ENCODE measurements around the gene DTNA. TPM values are rescaled to one million over a fixed set of nuclear protein-coding genes. Genes with fewer than 3 reads are reported as not detected.

The DTNA gene
- total RNA-seq, 1 donor from 2014 or later = 18.4 TPM

- DNase-seq (ENCODE audit: extremely low spot score in 2 of 2) = no peak
- H3K4me3 ChIP-seq = no peak overlapping the region
- TF ChIP-seq POLR2A (IDR thresholded peaks at IDR 0.05) (no peak), CTCF (IDR thresholded peaks at IDR 0.05) (no peak), POLR2AphosphoS5 (IDR thresholded peaks at IDR 0.05; ENCODE audit: insufficient read depth in 1 of 2, low read depth in 1 of 2) (no peak)
- no peaks in the 10 kb centered on the region for H3K9me3 ChIP-seq
- intact Hi-C loops (cut with DNase I) = no loop called here
- H3K36me3 ChIP-seq = no peaks in the 10 kb centered on the region
- no peaks in the 10 kb centered on the region for H3K4me1 ChIP-seq
- H3K27me3 ChIP-seq = no peaks in the 10 kb centered on the region
- H3K27ac ChIP-seq = no peak overlapping the region
Observed at GRCh38 chr18:34760444-34760843, 50.3 kb downstream of the DTNA start.

GRCh38 chr18:34764451-34764850 is 54.4 kb downstream of the DTNA start:
- H3K4me3 ChIP-seq = no peak overlapping the region
- intact Hi-C loops (cut with DNase I) = no loop called here
- H3K9me3 ChIP-seq = no peaks in the 10 kb centered on the region
- H3K36me3 ChIP-seq = no peaks in the 10 kb centered on the region
- H3K27ac ChIP-seq = no peak overlapping the region
- no peaks in the 10 kb centered on the region for H3K4me1 ChIP-seq
- no peak for DNase-seq (ENCODE audit: extremely low spot score in 2 of 2)
- TF ChIP-seq POLR2A (IDR thresholded peaks at IDR 0.05) (no peak), POLR2AphosphoS5 (IDR thresholded peaks at IDR 0.05; ENCODE audit: insufficient read depth in 1 of 2, low read depth in 1 of 2) (no peak), CTCF (IDR thresholded peaks at IDR 0.05) (no peak)
- no peaks in the 10 kb centered on the region for H3K27me3 ChIP-seq

GRCh38 chr18:34767601-34768027 is 57.5 kb downstream of the DTNA start:
- TF ChIP-seq POLR2AphosphoS5 (IDR thresholded peaks at IDR 0.05; ENCODE audit: insufficient read depth in 1 of 2, low read depth in 1 of 2) (no peak), CTCF (IDR thresholded peaks at IDR 0.05) (no peak)
- Histone ChIP-seq H3K4me3 (no peak overlapping the region), H3K9me3 (no peaks in the 10 kb centered on the region), H3K36me3 (no peaks in the 10 kb centered on the region), H3K4me1 (no peaks in the 10 kb centered on the region), H3K27me3 (no peaks in the 10 kb centered on the region), H3K27ac (no peak overlapping the region)
- intact Hi-C loops (cut with DNase I) = no loop called here
- DNase-seq (ENCODE audit: extremely low spot score in 2 of 2) = no peak

GRCh38 chr18:34771958-34772357 is 61.9 kb downstream of the DTNA start:
- no peak for DNase-seq (ENCODE audit: extremely low spot score in 2 of 2)
- no peak for TF ChIP-seq POLR2A (IDR thresholded peaks at IDR 0.05)
- no peak for TF ChIP-seq POLR2AphosphoS5 (IDR thresholded peaks at IDR 0.05; ENCODE audit: insufficient read depth in 1 of 2, low read depth in 1 of 2)
- TF ChIP-seq CTCF (IDR thresholded peaks at IDR 0.05) = no peak
- no peaks in the 10 kb centered on the region for H3K9me3 ChIP-seq
- H3K4me1 ChIP-seq = no peaks in the 10 kb centered on the region
- H3K4me3 ChIP-seq = no peak overlapping the region
- H3K36me3 ChIP-seq = no peaks in the 10 kb centered on the region
- H3K27ac ChIP-seq = no peak overlapping the region
- intact Hi-C loops (cut with DNase I) = no loop called here
- no peaks in the 10 kb centered on the region for H3K27me3 ChIP-seq

GRCh38 chr18:34772887-34773286 is 62.8 kb downstream of the DTNA start:
- TF ChIP-seq POLR2A (IDR thresholded peaks at IDR 0.05) = no peak
- TF ChIP-seq POLR2AphosphoS5 (IDR thresholded peaks at IDR 0.05; ENCODE audit: insufficient read depth in 1 of 2, low read depth in 1 of 2) = no peak
- no peak for TF ChIP-seq CTCF (IDR thresholded peaks at IDR 0.05)
- intact Hi-C loops (cut with DNase I) = no loop called here
- DNase-seq (ENCODE audit: extremely low spot score in 2 of 2) = no peak
- no peak overlapping the region for H3K4me3 ChIP-seq
- H3K36me3 ChIP-seq = no peaks in the 10 kb centered on the region
- no peaks in the 10 kb centered on the region for H3K27me3 ChIP-seq
- no peak overlapping the region for H3K27ac ChIP-seq
- H3K9me3 ChIP-seq = no peaks in the 10 kb centered on the region
- no peaks in the 10 kb centered on the region for H3K4me1 ChIP-seq

All from vagina (tissue), 2 donors.